Peyer's patch (tissue), 4 donors: ENCODE measurements around the gene AFG3L2. TPM values are rescaled to one million over a fixed set of nuclear protein-coding genes. Genes with fewer than 3 reads are reported as not detected.
A peak's percentile ranks its signal among the peaks of the same experiment; 100 is the strongest.

Experiments used
- DNase-seq, 3 donors: peaks; one replicate each; pipeline ENCODE4 v3.0.0-alpha.2; 2017 to 2019
- H3K27ac ChIP-seq, 4 donors: fragments of 200-600 bp; sonication (generic); one replicate each; pipeline ENCODE4 v1.5.1; 2016 to 2019
- H3K27me3 ChIP-seq, 2 donors: fragments of 200-600 bp; sonication (generic); one replicate each; pipeline ENCODE4 v1.5.1; 2019
- H3K36me3 ChIP-seq, 3 donors: fragments of 200-600 bp; sonication (generic); one replicate each; pipeline ENCODE4 v1.5.1; 2016 to 2019
- H3K4me1 ChIP-seq, 4 donors: fragments of 200-600 bp; sonication (generic); one replicate each; pipeline ENCODE4 v1.5.1; 2016 to 2019
- H3K4me3 ChIP-seq, 4 donors: fragments of 200-600 bp; sonication (generic); 1 replicate in 3 of 4; 2 replicates in 1 of 4; pipeline ENCODE4 v1.5.1; 2016 to 2019; ENCODE audit warnings: mild to moderate bottlenecking in 1 of 4
- H3K9me3 ChIP-seq, 4 donors: fragments of 200-600 bp; sonication (generic); one replicate each; pipeline ENCODE4 v1.5.1; 2016 to 2019; ENCODE audit warnings: mild to moderate bottlenecking in 1 of 4
- POLR2A ChIP-seq, 2 donors: fragments of 450-650 bp; IDR thresholded peaks; one replicate each; pipeline ENCODE4 v1.5.1; 2017; ENCODE audit warnings: antibody characterized with exemption in 2 of 2, mild to moderate bottlenecking in 2 of 2, moderate library complexity in 2 of 2
- total RNA-seq, 4 donors: library from RNA; depleted of rRNA; stranded (reverse); fragments of >200 nt; gene quantifications; one replicate each; pipeline ENCODE4 v1.1.0, GENCODE V29; 2016
- TF ChIP-seq, protein P1 (sequence below), 6 experiments: fragments of 450-650 bp in 4 of 6; fragments of 200-600 bp in 2 of 6; sonication (generic) in 1 of 6; IDR thresholded peaks; one replicate each; pipeline ENCODE4 v1.5.1; 2017 to 2019; ENCODE audit warnings: antibody characterized with exemption in 6 of 6, mild to moderate bottlenecking in 3 of 6, moderate library complexity in 1 of 6

AFG3L2 gene
- total RNA-seq, 4 donors from 2014 or later = 47.9 to 111 (median 94.8) TPM

DNA sequence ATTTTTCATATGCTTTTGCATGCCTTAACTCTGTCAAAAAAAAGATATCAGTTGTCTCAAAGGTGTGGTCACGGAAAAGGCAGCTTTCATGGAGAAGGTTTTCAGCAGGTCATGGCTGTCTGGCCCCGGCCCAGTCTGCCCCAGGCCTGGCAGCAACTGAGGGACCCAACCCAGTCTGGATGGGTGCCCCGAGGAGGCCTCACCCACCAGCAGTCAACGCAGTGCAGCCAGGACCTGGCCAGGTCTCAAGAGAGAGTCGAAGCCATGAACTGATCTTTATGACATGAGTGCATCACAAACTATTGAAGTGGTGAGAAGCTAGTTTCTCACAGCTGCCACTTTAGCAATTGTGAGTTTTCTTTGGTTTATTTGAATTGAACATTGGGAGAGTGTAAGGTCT is 61.1 kb downstream of the AFG3L2 start:
- Histone ChIP-seq H3K27ac (peak overlapping the region in 1 of 4 donors; percentile 70), H3K4me3 (no peak overlapping the region), H3K9me3 (peaks cover 0 to 5% (median 0%) of the 10 kb centered on the region in 4 donors), H3K36me3 (peaks cover 0 to 15% (median 0%) of the 10 kb centered on the region in 3 donors), H3K27me3 (no peaks in the 10 kb centered on the region), H3K4me1 (peaks cover 0 to 42% (median 0%) of the 10 kb centered on the region in 4 donors)
- no peak for DNase-seq
- TF ChIP-seq POLR2A (IDR thresholded peaks at IDR 0.05) = no peak
- TF ChIP-seq, protein P1, sequence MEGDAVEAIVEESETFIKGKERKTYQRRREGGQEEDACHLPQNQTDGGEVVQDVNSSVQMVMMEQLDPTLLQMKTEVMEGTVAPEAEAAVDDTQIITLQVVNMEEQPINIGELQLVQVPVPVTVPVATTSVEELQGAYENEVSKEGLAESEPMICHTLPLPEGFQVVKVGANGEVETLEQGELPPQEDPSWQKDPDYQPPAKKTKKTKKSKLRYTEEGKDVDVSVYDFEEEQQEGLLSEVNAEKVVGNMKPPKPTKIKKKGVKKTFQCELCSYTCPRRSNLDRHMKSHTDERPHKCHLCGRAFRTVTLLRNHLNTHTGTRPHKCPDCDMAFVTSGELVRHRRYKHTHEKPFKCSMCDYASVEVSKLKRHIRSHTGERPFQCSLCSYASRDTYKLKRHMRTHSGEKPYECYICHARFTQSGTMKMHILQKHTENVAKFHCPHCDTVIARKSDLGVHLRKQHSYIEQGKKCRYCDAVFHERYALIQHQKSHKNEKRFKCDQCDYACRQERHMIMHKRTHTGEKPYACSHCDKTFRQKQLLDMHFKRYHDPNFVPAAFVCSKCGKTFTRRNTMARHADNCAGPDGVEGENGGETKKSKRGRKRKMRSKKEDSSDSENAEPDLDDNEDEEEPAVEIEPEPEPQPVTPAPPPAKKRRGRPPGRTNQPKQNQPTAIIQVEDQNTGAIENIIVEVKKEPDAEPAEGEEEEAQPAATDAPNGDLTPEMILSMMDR (IDR thresholded peaks at IDR 0.05) = no peak

GRCh38 chr18:12315490-12315889 is 61.5 kb downstream of the AFG3L2 start:
- no peaks in the 10 kb centered on the region for H3K27me3 ChIP-seq
- TF ChIP-seq, protein P1 (IDR thresholded peaks at IDR 0.05) = no peak
- no peak for TF ChIP-seq POLR2A (IDR thresholded peaks at IDR 0.05)
- peak overlapping the region in 1 of 4 donors; percentile 70 for H3K27ac ChIP-seq
- no peak for DNase-seq
- peaks cover 0 to 42% (median 0%) of the 10 kb centered on the region in 4 donors for H3K4me1 ChIP-seq
- peaks cover 0 to 5% (median 0%) of the 10 kb centered on the region in 4 donors for H3K9me3 ChIP-seq
- no peak overlapping the region for H3K4me3 ChIP-seq
- peaks cover 0 to 12% (median 0%) of the 10 kb centered on the region in 3 donors for H3K36me3 ChIP-seq

DNA sequence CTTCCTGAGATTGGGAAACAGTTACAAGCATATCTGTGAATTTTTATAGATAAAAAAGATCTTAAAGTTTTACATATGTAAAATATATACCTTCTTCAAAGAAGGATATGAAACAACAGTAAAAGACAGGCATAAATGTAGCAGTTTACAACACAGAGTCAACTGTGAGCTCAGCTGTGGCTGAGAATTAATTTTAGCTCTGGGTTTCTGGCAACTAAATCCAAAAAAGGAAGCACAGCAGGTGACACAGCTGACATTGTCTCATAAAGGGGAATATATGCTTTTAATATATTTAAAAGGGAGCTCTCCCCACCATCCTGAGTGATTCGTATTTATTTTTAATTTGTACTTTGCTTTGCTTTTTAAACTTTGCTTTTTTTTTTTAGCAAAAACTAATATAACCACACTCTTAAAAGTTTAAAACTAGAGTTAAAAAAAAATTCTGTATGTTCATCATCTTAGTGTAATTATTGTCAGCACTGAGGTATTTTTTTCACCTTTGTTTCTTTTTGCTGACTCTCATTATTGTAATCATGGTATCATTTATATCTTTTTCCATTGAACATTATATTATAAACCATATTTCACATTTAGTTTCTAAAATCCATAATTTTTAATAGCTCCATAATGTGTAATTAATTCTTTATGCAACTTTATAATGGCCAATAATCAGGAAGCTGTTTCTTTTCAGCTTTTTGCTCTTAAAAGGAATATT is 62.3 kb downstream of the AFG3L2 start:
- TF ChIP-seq, protein P1 (IDR thresholded peaks at IDR 0.05) = no peak
- no peak for TF ChIP-seq POLR2A (IDR thresholded peaks at IDR 0.05)
- H3K9me3 ChIP-seq = peaks cover 0 to 5% (median 0%) of the 10 kb centered on the region in 4 donors
- no peak overlapping the region for H3K4me3 ChIP-seq
- DNase-seq = no peak
- H3K4me1 ChIP-seq = peaks cover 0 to 42% (median under 1%) of the 10 kb centered on the region in 4 donors
- H3K27ac ChIP-seq = peak overlapping the region in 1 of 4 donors; percentile 70
- H3K36me3 ChIP-seq = peaks cover 0 to 12% (median 0%) of the 10 kb centered on the region in 3 donors
- H3K27me3 ChIP-seq = no peaks in the 10 kb centered on the region

GRCh38 chr18:12313530-12314245 is 63.3 kb downstream of the AFG3L2 start:
- peak overlapping the region in 1 of 4 donors; percentile 70 for H3K27ac ChIP-seq

DNA sequence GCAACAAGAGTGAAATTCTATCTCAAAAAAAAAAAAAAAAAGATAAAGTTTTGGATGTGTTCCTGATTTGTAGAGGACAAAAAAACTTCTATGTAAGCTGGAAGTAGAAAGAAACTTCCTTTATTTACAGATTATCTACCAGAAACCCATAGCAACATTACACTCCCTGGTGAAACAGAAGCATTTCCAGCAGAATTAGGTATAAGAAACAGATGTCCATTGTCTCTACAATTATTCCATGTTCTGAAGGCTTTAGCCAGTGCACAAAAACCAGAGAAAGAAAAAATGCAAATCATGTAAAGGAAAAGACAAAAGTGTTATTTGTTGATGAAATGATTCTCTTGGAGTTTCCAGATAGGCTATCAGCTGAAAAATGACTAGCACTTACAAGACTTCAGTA is 64.1 kb downstream of the AFG3L2 start:
- H3K4me1 ChIP-seq = peaks cover 0 to 36% (median 7%) of the 10 kb centered on the region in 4 donors
- peaks cover 0 to 5% (median 0%) of the 10 kb centered on the region in 4 donors for H3K9me3 ChIP-seq
- H3K27ac ChIP-seq = no peak overlapping the region
- H3K4me3 ChIP-seq = no peak overlapping the region
- TF ChIP-seq POLR2A (IDR thresholded peaks at IDR 0.05) = no peak
- TF ChIP-seq, protein P1 (IDR thresholded peaks at IDR 0.05) = no peak
- peaks cover 0 to 12% (median 0%) of the 10 kb centered on the region in 3 donors for H3K36me3 ChIP-seq
- DNase-seq = no peak
- no peaks in the 10 kb centered on the region for H3K27me3 ChIP-seq

More at GRCh38 chr18:12313530-12314245, 63.3 kb downstream of the AFG3L2 start:
- Histone ChIP-seq H3K9me3 (peaks cover 0 to 5% (median 0%) of the 10 kb centered on the region in 4 donors), H3K4me1 (peaks cover 0 to 40% (median 4%) of the 10 kb centered on the region in 4 donors), H3K36me3 (peaks cover 0 to 12% (median 0%) of the 10 kb centered on the region in 3 donors), H3K4me3 (no peak overlapping the region), H3K27me3 (no peaks in the 10 kb centered on the region)
- DNase-seq = no peak
- TF ChIP-seq, protein P1 (IDR thresholded peaks at IDR 0.05) = no peak
- no peak for TF ChIP-seq POLR2A (IDR thresholded peaks at IDR 0.05)
